PFSK-1 (cell line): ENCODE data around the gene MC1R.

Experiments
- POLR2AphosphoS5 ChIP-seq: IDR thresholded peaks from 2 replicates; pipeline ENCODE4 v1.6.1; 2012; ENCODE audit warnings: low read depth, mild to moderate bottlenecking, control low read depth, low read length, moderate library complexity
- TAF1 ChIP-seq: IDR thresholded peaks from 2 replicates; pipeline ENCODE4 v1.6.1; 2012; ENCODE audit warnings: low read length, control low read depth, borderline replicate concordance; ENCODE audit not compliant: insufficient read depth

GRCh38 chr16:89884041-89884421 is 34.6 kb upstream of the MC1R start:
- TF ChIP-seq TAF1 (no peak), POLR2AphosphoS5 (no peak)
